CD4-positive, alpha-beta T cell (primary cell): ENCODE results near the gene RPS15. TPM values are rescaled to one million over a fixed set of nuclear protein-coding genes. Genes with fewer than 3 reads are reported as not detected.

Source experiments
- ATAC-seq: fragments of 200-7000 bp; cut with Tn5 transposase; one replicate; pipeline ENCODE4 v1.10.0; 2022; ENCODE audit warnings: mild to moderate bottlenecking; ENCODE audit not compliant: poor library complexity
- CTCF ChIA-PET: fragments of 350-600 bp; sonication (Branson Sonifier 250); formaldehyde crosslinking; loops from one replicate; lab custom pipeline; 2021; ENCODE audit warnings: antibody characterized with exemption, inconsistent platforms; lab: Charles Lee
- POLR2A ChIA-PET: fragments of 350-600 bp; sonication (Branson Sonifier 250); formaldehyde crosslinking; loops from one replicate; lab custom pipeline; 2021; ENCODE audit warnings: antibody characterized with exemption, inconsistent platforms; lab: Charles Lee
- DNase-seq, 14 experiments: peaks; one replicate each; pipeline ENCODE4 v3.0.0-alpha.2; 2013 to 2020; ENCODE audit warnings: mixed read lengths in 2 of 14
- H3K27ac ChIP-seq, 2 donors: one replicate each; pipeline versions ENCODE4 v1.5.1 to v1.7.0; 2013; ENCODE audit warnings: low read length in 2 of 2, low read depth in 1 of 2, mild to moderate bottlenecking in 1 of 2
- H3K27me3 ChIP-seq, 2 experiments: 1 replicate in 1 of 2; 2 replicates in 1 of 2; pipeline versions ENCODE4 v1.6.1 to v1.7.0; 2013; ENCODE audit warnings: low read length in 2 of 2, control low read depth in 1 of 2, mild to moderate bottlenecking in 1 of 2, moderate library complexity in 1 of 2; ENCODE audit not compliant: insufficient read depth in 2 of 2, control insufficient read depth in 1 of 2
- H3K36me3 ChIP-seq: one replicate; pipeline ENCODE4 v1.6.1; 2013; ENCODE audit warnings: low read length, control low read depth; ENCODE audit not compliant: insufficient read depth
- H3K4me1 ChIP-seq: one replicate; pipeline ENCODE4 v1.6.1; 2013; ENCODE audit warnings: low read length, control low read depth; ENCODE audit not compliant: insufficient read depth
- H3K4me3 ChIP-seq: one replicate; pipeline ENCODE4 v1.5.1; 2013; ENCODE audit warnings: mild to moderate bottlenecking, low read length, moderate library complexity
- H3K9me3 ChIP-seq, 2 experiments: 1 replicate in 1 of 2; 2 replicates in 1 of 2; pipeline versions ENCODE4 v1.6.1 to v1.7.0; 2013; ENCODE audit warnings: low read length in 2 of 2, mild to moderate bottlenecking in 2 of 2, control low read depth in 1 of 2, moderate library complexity in 1 of 2; ENCODE audit not compliant: control insufficient read depth in 1 of 2, insufficient read depth in 1 of 2
- H3K27ac Mint-ChIP-seq: one replicate; pipeline ENCODE4 v1.8.0; 2020; ENCODE audit warnings: mixed read lengths
- H3K27me3 Mint-ChIP-seq: one replicate; pipeline ENCODE4 v1.8.0; 2021; ENCODE audit warnings: mixed read lengths
- H3K36me3 Mint-ChIP-seq: one replicate; pipeline ENCODE4 v1.8.0; 2021; ENCODE audit warnings: low read depth, mixed read lengths
- H3K4me1 Mint-ChIP-seq: one replicate; pipeline ENCODE4 v1.8.0; 2021; ENCODE audit warnings: low read depth, mixed read lengths
- H3K4me3 Mint-ChIP-seq: one replicate; pipeline ENCODE4 v1.8.0; 2020; ENCODE audit warnings: mild to moderate bottlenecking, mixed read lengths
- H3K9me3 Mint-ChIP-seq: one replicate; pipeline ENCODE4 v1.8.0; 2020; ENCODE audit warnings: mixed read lengths
- intact Hi-C, 2 experiments: fragments of 100-400 bp; cut with DNase I in 1 of 2; cut with micrococcal nuclease in 1 of 2; formaldehyde crosslinking; loops; one replicate each; pipeline versions ENCODE4 v1.15.1 to v1.9.0; 2023 to 2025; cut with DNase I, micrococcal nuclease
- total RNA-seq, 174 experiments: library from RNA in 2 of 174; stranded (reverse) in 2 of 174; gene quantifications; one replicate each; pipeline ENCODE4 v1.2.3 and lab custom pipeline; 2021 to 2026
- TF ChIP-seq, protein P1 (sequence below): fragments of 200-600 bp; IDR thresholded peaks from one replicate; pipeline ENCODE4 v1.8.0; 2022; ENCODE audit warnings: antibody characterized with exemption, mild to moderate bottlenecking

The RPS15 gene
- total RNA-seq, 2 experiments from 2014 or later: 2,193 to 2,200 TPM

DNA sequence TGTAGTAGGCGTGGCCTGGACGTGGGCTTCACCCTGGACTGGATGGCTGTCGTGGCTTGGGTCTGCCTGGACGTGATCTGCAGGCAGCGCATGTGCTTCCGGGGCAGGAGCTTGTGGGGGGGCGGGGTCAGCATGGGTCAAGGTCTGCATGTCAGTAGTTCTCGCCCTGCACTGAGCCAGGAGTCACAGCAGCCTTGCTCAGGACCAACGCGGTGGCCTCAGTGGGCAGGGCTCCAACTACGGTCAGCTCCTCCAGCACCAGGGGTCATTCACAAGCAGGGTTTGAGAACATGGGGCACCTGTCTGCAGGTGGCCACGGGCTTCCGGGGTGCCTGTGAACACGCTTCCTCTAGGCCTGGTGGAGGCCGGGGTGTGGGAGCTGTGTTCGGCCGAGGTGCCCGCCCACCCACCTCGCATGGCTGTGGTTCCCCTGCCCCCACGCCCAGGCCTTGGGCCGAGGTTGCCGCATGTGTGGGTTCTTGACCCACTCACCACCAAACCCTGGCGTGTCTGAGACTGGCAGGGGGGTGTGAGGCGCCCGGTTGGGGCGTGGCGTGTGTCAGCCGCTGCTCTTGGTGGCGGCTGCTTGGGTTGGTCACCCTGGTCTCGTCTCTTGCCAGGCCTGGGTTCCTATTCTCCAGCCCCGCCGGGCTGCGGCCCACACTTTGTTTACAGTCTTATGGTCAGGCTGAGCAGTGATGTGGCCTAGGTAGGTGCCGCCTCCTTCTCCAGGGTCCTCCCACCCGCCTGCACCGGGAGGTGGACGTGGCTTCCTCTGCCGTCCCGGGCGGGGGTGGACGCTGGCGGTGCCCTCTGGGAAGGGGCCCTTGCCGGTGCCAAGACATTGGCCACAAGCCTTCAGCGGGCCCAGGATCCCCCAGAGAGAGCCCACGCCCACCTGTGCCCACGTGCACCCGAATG, 4.8 kb upstream of the RPS15 start:
- H3K27me3 ChIP-seq: no peaks in the 10 kb centered on the region
- Mint-ChIP-seq H3K4me3 (no peak overlapping the region), H3K27me3 (no peaks in the 10 kb centered on the region), H3K4me1 (peaks cover 7% of the 10 kb centered on the region), H3K36me3 (peaks cover 35% of the 10 kb centered on the region), H3K27ac (peak overlapping the region; percentile 20), H3K9me3 (no peaks in the 10 kb centered on the region)
- intact Hi-C loops: no loop called here
- H3K27ac ChIP-seq: no peak overlapping the region
- no peaks in the 10 kb centered on the region for H3K9me3 ChIP-seq
- no peak for ATAC-seq
- DNase-seq: no peak
- ChIA-PET POLR2A (no interaction called here), CTCF (no interaction called here)
- TF ChIP-seq, protein P1, sequence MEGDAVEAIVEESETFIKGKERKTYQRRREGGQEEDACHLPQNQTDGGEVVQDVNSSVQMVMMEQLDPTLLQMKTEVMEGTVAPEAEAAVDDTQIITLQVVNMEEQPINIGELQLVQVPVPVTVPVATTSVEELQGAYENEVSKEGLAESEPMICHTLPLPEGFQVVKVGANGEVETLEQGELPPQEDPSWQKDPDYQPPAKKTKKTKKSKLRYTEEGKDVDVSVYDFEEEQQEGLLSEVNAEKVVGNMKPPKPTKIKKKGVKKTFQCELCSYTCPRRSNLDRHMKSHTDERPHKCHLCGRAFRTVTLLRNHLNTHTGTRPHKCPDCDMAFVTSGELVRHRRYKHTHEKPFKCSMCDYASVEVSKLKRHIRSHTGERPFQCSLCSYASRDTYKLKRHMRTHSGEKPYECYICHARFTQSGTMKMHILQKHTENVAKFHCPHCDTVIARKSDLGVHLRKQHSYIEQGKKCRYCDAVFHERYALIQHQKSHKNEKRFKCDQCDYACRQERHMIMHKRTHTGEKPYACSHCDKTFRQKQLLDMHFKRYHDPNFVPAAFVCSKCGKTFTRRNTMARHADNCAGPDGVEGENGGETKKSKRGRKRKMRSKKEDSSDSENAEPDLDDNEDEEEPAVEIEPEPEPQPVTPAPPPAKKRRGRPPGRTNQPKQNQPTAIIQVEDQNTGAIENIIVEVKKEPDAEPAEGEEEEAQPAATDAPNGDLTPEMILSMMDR: no peak
- H3K4me1 ChIP-seq: peaks cover 6% of the 10 kb centered on the region
- H3K36me3 ChIP-seq: peaks cover 57% of the 10 kb centered on the region
- no peak overlapping the region for H3K4me3 ChIP-seq

GRCh38 chr19:1434040-1434366, 4.2 kb upstream of the RPS15 start:
- H3K36me3 Mint-ChIP-seq: peaks cover 39% of the 10 kb centered on the region
- intact Hi-C loops: no loop called here
- no peak overlapping the region for H3K4me3 Mint-ChIP-seq
- Histone ChIP-seq H3K9me3 (no peaks in the 10 kb centered on the region), H3K27me3 (no peaks in the 10 kb centered on the region), H3K4me3 (no peak overlapping the region), H3K36me3 (peaks cover 53% of the 10 kb centered on the region), H3K4me1 (peaks cover 8% of the 10 kb centered on the region), H3K27ac (no peak overlapping the region)
- no peak overlapping the region for H3K27ac Mint-ChIP-seq
- H3K4me1 Mint-ChIP-seq: peaks cover 8% of the 10 kb centered on the region
- DNase-seq (no peak), ATAC-seq (no peak)
- POLR2A ChIA-PET: no interaction called here
- TF ChIP-seq, protein P1: no peak
- H3K9me3 Mint-ChIP-seq: no peaks in the 10 kb centered on the region
- CTCF ChIA-PET: no interaction called here
- no peaks in the 10 kb centered on the region for H3K27me3 Mint-ChIP-seq

DNA sequence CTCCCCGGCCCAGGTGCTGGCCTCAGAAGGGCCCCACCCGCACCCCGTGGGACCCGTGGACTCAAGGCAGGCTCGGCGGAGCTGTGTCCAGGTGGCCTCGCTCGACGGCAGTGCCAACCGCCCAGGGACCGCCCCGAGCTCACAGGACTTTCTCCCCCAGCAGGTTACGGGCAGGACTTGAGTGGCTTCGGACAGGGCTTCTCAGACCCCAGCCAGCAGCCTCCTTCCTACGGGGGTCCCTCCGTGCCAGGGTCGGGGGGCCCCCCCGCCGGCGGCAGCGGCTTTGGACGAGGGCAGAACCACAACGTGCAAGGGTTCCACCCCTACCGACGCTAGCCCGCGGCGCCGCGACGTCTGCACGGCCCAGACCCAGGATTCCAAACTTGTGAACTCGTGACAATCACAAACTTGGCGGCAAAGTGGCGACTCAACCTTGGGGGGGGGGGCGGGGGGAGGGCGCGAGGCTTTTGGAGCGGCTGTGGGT, 3.6 kb upstream of the RPS15 start:
- ATAC-seq (no peak), DNase-seq (peak in 1 of 14 experiments; percentile 23)
- Mint-ChIP-seq H3K36me3 (peaks cover 42% of the 10 kb centered on the region), H3K9me3 (no peaks in the 10 kb centered on the region), H3K27ac (no peak overlapping the region), H3K4me1 (peaks cover 8% of the 10 kb centered on the region), H3K27me3 (no peaks in the 10 kb centered on the region), H3K4me3 (no peak overlapping the region)
- intact Hi-C loops: loop anchor here (5.0 kb wide), 2 partner anchors 78 to 157 kb away; partner anchors contain the start of genes ADAMTSL5 (in 1 of the 2) and FAM174C (in 1 of the 2)
- H3K9me3 ChIP-seq: no peaks in the 10 kb centered on the region
- no peaks in the 10 kb centered on the region for H3K27me3 ChIP-seq
- H3K4me1 ChIP-seq: peaks cover 14% of the 10 kb centered on the region
- POLR2A ChIA-PET: no interaction called here
- H3K27ac ChIP-seq: no peak overlapping the region
- TF ChIP-seq, protein P1: no peak
- no peak overlapping the region for H3K4me3 ChIP-seq
- CTCF ChIA-PET: no interaction called here
- H3K36me3 ChIP-seq: peaks cover 49% of the 10 kb centered on the region
